ENCODE measurements around the gene DAAM1. TPM values are rescaled to one million over a fixed set of nuclear protein-coding genes. Genes with fewer than 3 reads are reported as not detected.

DAAM1 gene
- total RNA-seq, 3 donors from 2014 or later = 50.1 to 95.9 (median 64.2) TPM

- no peaks in the 10 kb centered on the region for H3K4me1 ChIP-seq
These were observed 35.9 kb downstream of the DAAM1 start for GRCh38 chr14:59224341-59224740.

GRCh38 chr14:59225281-59225680 is 36.8 kb downstream of the DAAM1 start:
- no peaks in the 10 kb centered on the region for H3K4me1 ChIP-seq
- H3K27me3 ChIP-seq = no peaks in the 10 kb centered on the region
- no peaks in the 10 kb centered on the region for H3K36me3 ChIP-seq
- TF ChIP-seq CTCF (IDR thresholded peaks at IDR 0.05) (no peak), POLR2A (IDR thresholded peaks at IDR 0.05) (no peak), POLR2AphosphoS5 (IDR thresholded peaks at IDR 0.05) (no peak)
- no peak overlapping the region for H3K4me3 ChIP-seq
- DNase-seq (ENCODE audit: low spot score in 2 of 2) = no peak
- intact Hi-C loops (cut with DNase I; ENCODE audit: low total_unique reads) = no loop called here
- H3K27ac ChIP-seq = no peak overlapping the region
- no peaks in the 10 kb centered on the region for H3K9me3 ChIP-seq

More at GRCh38 chr14:59224341-59224740, 35.9 kb downstream of the DAAM1 start:
- no peaks in the 10 kb centered on the region for H3K36me3 ChIP-seq
- intact Hi-C loops (cut with DNase I; ENCODE audit: low total_unique reads) = no loop called here
- DNase-seq (ENCODE audit: low spot score in 2 of 2) = no peak
- no peak overlapping the region for H3K4me3 ChIP-seq
- H3K27me3 ChIP-seq = no peaks in the 10 kb centered on the region
- no peak overlapping the region for H3K27ac ChIP-seq
- TF ChIP-seq CTCF (IDR thresholded peaks at IDR 0.05) = no peak
- TF ChIP-seq POLR2AphosphoS5 (IDR thresholded peaks at IDR 0.05) = no peak
- no peak for TF ChIP-seq POLR2A (IDR thresholded peaks at IDR 0.05)
- no peaks in the 10 kb centered on the region for H3K9me3 ChIP-seq

- DNase-seq (ENCODE audit: low spot score in 2 of 2) = no peak
- Histone ChIP-seq H3K9me3 (no peaks in the 10 kb centered on the region), H3K4me3 (no peak overlapping the region), H3K36me3 (no peaks in the 10 kb centered on the region), H3K4me1 (no peaks in the 10 kb centered on the region), H3K27me3 (no peaks in the 10 kb centered on the region), H3K27ac (no peak overlapping the region)
- TF ChIP-seq CTCF (IDR thresholded peaks at IDR 0.05) (no peak), POLR2A (IDR thresholded peaks at IDR 0.05) (no peak), POLR2AphosphoS5 (IDR thresholded peaks at IDR 0.05) (no peak)
- intact Hi-C loops (cut with DNase I; ENCODE audit: low total_unique reads) = no loop called here
These were observed 40.0 kb downstream of the DAAM1 start for GRCh38 chr14:59228421-59228820.

GRCh38 chr14:59229653-59230406 is 41.4 kb downstream of the DAAM1 start:
- Histone ChIP-seq H3K4me1 (no peaks in the 10 kb centered on the region), H3K27ac (no peak overlapping the region)

More at GRCh38 chr14:59229653-59230406, 41.4 kb downstream of the DAAM1 start:
- Histone ChIP-seq H3K27me3 (no peaks in the 10 kb centered on the region), H3K4me3 (no peak overlapping the region), H3K9me3 (no peaks in the 10 kb centered on the region), H3K36me3 (no peaks in the 10 kb centered on the region)
- TF ChIP-seq CTCF (IDR thresholded peaks at IDR 0.05) = no peak
- TF ChIP-seq POLR2A (IDR thresholded peaks at IDR 0.05) = no peak
- TF ChIP-seq POLR2AphosphoS5 (IDR thresholded peaks at IDR 0.05) = no peak
- no peak for DNase-seq (ENCODE audit: low spot score in 2 of 2)
- intact Hi-C loops (cut with DNase I; ENCODE audit: low total_unique reads) = no loop called here

Measured in breast epithelium (tissue), 4 donors.